CD4-positive, CD25-positive, alpha-beta regulatory T cell (primary cell): ENCODE results near the gene SEMA5B. TPM values are rescaled to one million over a fixed set of nuclear protein-coding genes. Genes with fewer than 3 reads are reported as not detected.

ENCODE experiments used
- ATAC-seq, 2 donors: fragments of 150-1000 bp; cut with Tn5 transposase; one replicate each; pipeline ENCODE4 v1.10.0; 2021; ENCODE audit warnings: low read depth in 2 of 2, moderate number of reproducible peaks in 2 of 2, moderate library complexity in 1 of 2
- DNase-seq, 3 donors: peaks; one replicate each; pipeline versions ENCODE4 v3.0.0 to v3.0.0-alpha.2; 2012 to 2022; ENCODE audit warnings: mixed read lengths in 1 of 3
- H3K27ac ChIP-seq: one replicate; pipeline ENCODE4 v1.7.0; 2013; ENCODE audit warnings: mild to moderate bottlenecking, low read length; ENCODE audit not compliant: insufficient read depth, poor library complexity, severe bottlenecking
- H3K27me3 ChIP-seq: one replicate; pipeline ENCODE4 v1.7.0; 2013; ENCODE audit warnings: low read length; ENCODE audit not compliant: control insufficient read depth, insufficient read depth
- H3K36me3 ChIP-seq: one replicate; pipeline ENCODE4 v1.7.0; 2013; ENCODE audit warnings: mild to moderate bottlenecking, low read length, moderate library complexity; ENCODE audit not compliant: control insufficient read depth, insufficient read depth
- H3K4me1 ChIP-seq: 2 replicates; pipeline ENCODE4 v1.7.0; 2013; ENCODE audit warnings: mild to moderate bottlenecking, low read length; ENCODE audit not compliant: insufficient read depth, control insufficient read depth, poor library complexity, severe bottlenecking
- H3K4me3 ChIP-seq: one replicate; pipeline ENCODE4 v1.7.0; 2013; ENCODE audit warnings: low read depth, mild to moderate bottlenecking, low read length, moderate library complexity
- H3K9me3 ChIP-seq, 2 experiments: 1 replicate in 1 of 2; 2 replicates in 1 of 2; pipeline ENCODE4 v1.7.0; 2013; ENCODE audit warnings: low read length in 2 of 2, mild to moderate bottlenecking in 1 of 2, moderate library complexity in 1 of 2; ENCODE audit not compliant: control insufficient read depth in 2 of 2
- H3K27ac Mint-ChIP-seq, 3 donors: one replicate each; pipeline ENCODE4 v1.8.0; 2020 to 2022; ENCODE audit warnings: mild to moderate bottlenecking in 3 of 3, mixed read lengths in 3 of 3, moderate library complexity in 2 of 3
- H3K27me3 Mint-ChIP-seq: one replicate; pipeline ENCODE4 v1.8.0; 2022; ENCODE audit warnings: mild to moderate bottlenecking, mixed read lengths
- H3K36me3 Mint-ChIP-seq: one replicate; pipeline ENCODE4 v1.8.0; 2020; ENCODE audit warnings: mixed read lengths
- H3K4me1 Mint-ChIP-seq, 4 donors: one replicate each; pipeline ENCODE4 v1.8.0; 2020 to 2022; ENCODE audit warnings: mixed read lengths in 4 of 4, mild to moderate bottlenecking in 1 of 4
- H3K4me3 Mint-ChIP-seq, 4 donors: one replicate each; pipeline ENCODE4 v1.8.0; 2020 to 2022; ENCODE audit warnings: mild to moderate bottlenecking in 4 of 4, mixed read lengths in 4 of 4, moderate library complexity in 3 of 4
- H3K9me3 Mint-ChIP-seq, 7 donors: one replicate each; pipeline ENCODE4 v1.8.0; 2020 to 2022; ENCODE audit warnings: mixed read lengths in 7 of 7, mild to moderate bottlenecking in 3 of 7, moderate library complexity in 2 of 7
- polyA plus RNA-seq, 4 donors: library from polyadenylated mRNA; unstranded; fragments of 300-500 nt; fragmentation: Illumina TruSeq; gene quantifications; one replicate each; pipeline ENCODE4 v1.2.3, GENCODE V29; 2021
- total RNA-seq: library from RNA; stranded (reverse); gene quantifications from one replicate; pipeline ENCODE4 v1.2.3, GENCODE V29; 2022

Gene SEMA5B
- total and polyA plus RNA-seq, 5 donors from 2014 or later = 0.50 TPM; not detected in 4

DNA sequence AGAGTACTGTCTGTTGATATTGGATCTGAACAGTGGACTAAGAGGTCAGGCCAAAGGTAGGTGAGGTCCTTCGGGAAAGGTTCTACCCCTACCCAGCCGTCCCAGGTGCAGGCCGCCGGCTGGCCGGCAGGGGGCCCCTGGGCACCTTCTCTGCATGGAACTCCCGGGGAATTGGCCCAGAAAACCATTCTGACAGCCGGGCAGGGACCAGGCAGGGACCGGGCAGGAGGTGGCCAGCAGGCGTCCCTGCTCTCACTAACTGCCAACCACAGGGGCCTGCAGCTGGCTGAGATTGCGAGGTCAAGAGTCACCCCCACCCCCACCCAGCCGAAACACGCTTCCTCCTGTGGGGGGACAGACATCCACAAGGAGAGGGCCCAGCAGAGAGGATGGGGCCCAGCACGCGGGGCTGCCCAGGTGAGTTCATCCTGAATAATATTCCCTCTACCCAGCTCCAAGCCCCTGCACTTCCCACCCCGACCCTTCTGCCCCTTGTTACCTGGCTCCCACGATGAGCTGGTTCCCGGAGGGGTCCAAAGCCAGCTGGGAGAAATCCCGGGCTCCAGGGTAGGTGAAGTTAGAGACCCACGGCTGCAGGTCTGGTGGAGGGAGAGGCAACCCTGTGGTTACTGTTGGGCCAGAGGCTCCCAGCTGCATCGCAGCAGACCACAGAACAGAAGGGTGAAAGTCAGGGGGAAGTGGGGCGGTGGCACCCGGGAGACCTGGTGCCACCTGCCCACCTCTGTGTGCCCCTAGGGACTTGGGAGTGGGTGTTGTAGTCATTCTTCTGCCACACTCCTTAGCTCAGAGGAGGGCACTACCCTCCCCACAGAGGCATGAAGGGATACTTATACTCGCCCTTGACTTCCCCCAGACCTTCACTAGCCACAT, 84.4 kb downstream of the SEMA5B start:
- no peak overlapping the region for H3K4me3 Mint-ChIP-seq
- H3K27me3 Mint-ChIP-seq = peaks cover 11% of the 10 kb centered on the region
- no peaks in the 10 kb centered on the region for H3K4me1 Mint-ChIP-seq
- H3K36me3 Mint-ChIP-seq = no peaks in the 10 kb centered on the region
- H3K36me3 ChIP-seq = no peaks in the 10 kb centered on the region
- DNase-seq = peak in 1 of 3 donors; percentile 22
- H3K4me1 ChIP-seq = no peaks in the 10 kb centered on the region
- no peaks in the 10 kb centered on the region for H3K9me3 ChIP-seq
- no peak overlapping the region for H3K4me3 ChIP-seq
- H3K27me3 ChIP-seq = no peaks in the 10 kb centered on the region
- H3K27ac ChIP-seq = no peak overlapping the region
- H3K9me3 Mint-ChIP-seq = no peaks in the 10 kb centered on the region
- H3K27ac Mint-ChIP-seq = peak overlapping the region in 1 of 3 donors; percentile 7
- ATAC-seq = no peak

- Histone ChIP-seq H3K27ac (no peak overlapping the region), H3K27me3 (no peaks in the 10 kb centered on the region), H3K9me3 (no peaks in the 10 kb centered on the region), H3K36me3 (no peaks in the 10 kb centered on the region), H3K4me1 (no peaks in the 10 kb centered on the region), H3K4me3 (no peak overlapping the region)
- ATAC-seq (no peak), DNase-seq (no peak)
- Mint-ChIP-seq H3K36me3 (no peaks in the 10 kb centered on the region), H3K27me3 (peaks cover 17% of the 10 kb centered on the region), H3K9me3 (no peaks in the 10 kb centered on the region), H3K4me3 (no peak overlapping the region), H3K4me1 (no peaks in the 10 kb centered on the region), H3K27ac (no peak overlapping the region)
Observed at GRCh38 chr3:122942239-122942638, 85.3 kb downstream of the SEMA5B start.

DNA sequence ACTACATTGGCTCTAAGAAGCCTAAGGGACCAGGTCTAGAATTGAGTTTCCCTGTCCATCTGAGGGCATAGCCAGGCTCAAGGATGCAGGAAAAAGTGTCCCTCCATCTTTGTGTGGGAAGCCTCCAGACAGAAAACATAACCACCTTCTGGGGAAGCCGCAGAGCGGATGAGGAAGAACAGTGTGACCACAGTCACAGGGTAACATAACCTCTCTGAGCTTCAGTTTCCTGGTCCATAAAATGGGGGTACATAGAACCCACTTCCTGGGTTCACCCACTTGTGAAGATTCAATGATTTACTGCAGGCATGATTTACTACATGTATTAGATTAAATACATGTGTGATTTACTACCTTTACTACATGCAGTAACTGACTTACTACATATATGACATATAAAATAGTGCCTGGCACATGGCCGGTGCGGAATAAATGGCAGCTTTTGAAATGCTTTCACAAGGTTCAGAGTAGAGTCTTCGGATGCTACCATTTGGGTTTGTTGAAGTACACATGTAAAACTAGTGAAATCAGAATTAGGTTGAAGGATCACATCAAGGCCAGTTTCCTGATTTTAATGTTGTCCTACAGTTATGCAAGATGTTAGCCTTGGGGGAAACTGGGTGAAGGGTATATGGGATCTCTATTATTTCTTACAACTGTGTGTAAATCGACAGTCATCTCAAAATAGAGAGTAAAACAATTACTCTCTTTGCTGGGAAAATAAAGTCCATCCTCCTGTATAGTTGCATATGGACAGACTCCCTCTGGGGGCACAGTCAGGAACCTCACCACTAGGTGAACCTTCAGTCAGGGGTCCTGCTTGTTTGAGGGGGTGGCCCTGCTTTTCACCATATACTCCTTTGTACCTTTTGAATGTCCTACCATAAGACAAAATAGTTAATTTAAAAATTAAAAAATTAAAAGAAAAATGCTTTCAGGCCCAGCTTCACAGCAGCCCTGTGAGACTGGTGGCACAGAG, 86.0 kb downstream of the SEMA5B start:
- no peaks in the 10 kb centered on the region for H3K4me1 Mint-ChIP-seq
- ATAC-seq = peak in 1 of 2 donors; percentile 40

GRCh38 chr3:122940628-122941086, 86.9 kb downstream of the SEMA5B start:
- no peak overlapping the region for H3K4me3 Mint-ChIP-seq
- Histone ChIP-seq H3K9me3 (no peaks in the 10 kb centered on the region), H3K4me3 (no peak overlapping the region), H3K27me3 (no peaks in the 10 kb centered on the region), H3K27ac (no peak overlapping the region), H3K36me3 (no peaks in the 10 kb centered on the region), H3K4me1 (no peaks in the 10 kb centered on the region)
- no peak overlapping the region for H3K27ac Mint-ChIP-seq
- H3K27me3 Mint-ChIP-seq = peaks cover 17% of the 10 kb centered on the region
- H3K4me1 Mint-ChIP-seq = no peaks in the 10 kb centered on the region
- no peak for DNase-seq
- ATAC-seq = no peak
- no peaks in the 10 kb centered on the region for H3K36me3 Mint-ChIP-seq
- H3K9me3 Mint-ChIP-seq = no peaks in the 10 kb centered on the region

More for the DNA sequence above, 86.0 kb downstream of the SEMA5B start:
- Histone ChIP-seq H3K36me3 (no peaks in the 10 kb centered on the region), H3K4me1 (no peaks in the 10 kb centered on the region), H3K27ac (no peak overlapping the region), H3K4me3 (no peak overlapping the region), H3K9me3 (no peaks in the 10 kb centered on the region), H3K27me3 (no peaks in the 10 kb centered on the region)
- DNase-seq = peak in 1 of 3 donors; percentile 8
- H3K9me3 Mint-ChIP-seq = no peaks in the 10 kb centered on the region
- H3K4me3 Mint-ChIP-seq = no peak overlapping the region
- no peak overlapping the region for H3K27ac Mint-ChIP-seq
- H3K27me3 Mint-ChIP-seq = peaks cover 17% of the 10 kb centered on the region
- H3K36me3 Mint-ChIP-seq = no peaks in the 10 kb centered on the region

- H3K4me1 Mint-ChIP-seq = no peaks in the 10 kb centered on the region
- DNase-seq = no peak
- no peaks in the 10 kb centered on the region for H3K36me3 ChIP-seq
- no peak overlapping the region for H3K27ac ChIP-seq
- peaks cover 2% of the 10 kb centered on the region for H3K27me3 ChIP-seq
- peaks cover 23% of the 10 kb centered on the region for H3K27me3 Mint-ChIP-seq
- H3K27ac Mint-ChIP-seq = no peak overlapping the region
- H3K4me3 ChIP-seq = no peak overlapping the region
- no peaks in the 10 kb centered on the region for H3K36me3 Mint-ChIP-seq
- no peak overlapping the region for H3K4me3 Mint-ChIP-seq
- no peaks in the 10 kb centered on the region for H3K9me3 ChIP-seq
- no peak for ATAC-seq
- peaks cover 0 to 4% (median 0%) of the 10 kb centered on the region in 7 donors for H3K9me3 Mint-ChIP-seq
- H3K4me1 ChIP-seq = no peaks in the 10 kb centered on the region
Observed at GRCh38 chr3:122938783-122939425, 88.7 kb downstream of the SEMA5B start.

DNA sequence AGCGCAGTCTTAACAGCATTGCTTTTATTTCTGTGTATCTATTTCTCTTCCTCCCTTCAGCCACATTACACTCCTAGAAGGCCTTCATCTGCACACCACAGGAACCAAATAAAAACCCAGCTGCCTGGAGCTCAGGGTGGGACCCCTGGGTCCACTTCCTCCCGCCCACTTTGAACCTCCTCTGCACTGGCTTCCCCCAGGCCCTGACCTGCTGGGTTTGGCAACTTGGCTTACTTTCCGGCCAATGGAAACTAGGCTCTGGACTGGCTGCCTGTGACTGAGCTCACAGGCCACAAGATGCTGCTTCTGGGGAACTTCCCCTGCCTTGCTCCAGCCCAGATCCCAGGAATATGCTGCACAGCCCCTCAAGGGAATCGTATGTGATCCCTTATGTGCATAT, 89.8 kb downstream of the SEMA5B start:
- H3K4me3 Mint-ChIP-seq = no peak overlapping the region
- Histone ChIP-seq H3K27ac (no peak overlapping the region), H3K36me3 (no peaks in the 10 kb centered on the region), H3K9me3 (no peaks in the 10 kb centered on the region), H3K27me3 (peaks cover 2% of the 10 kb centered on the region), H3K4me3 (no peak overlapping the region), H3K4me1 (no peaks in the 10 kb centered on the region)
- no peak overlapping the region for H3K27ac Mint-ChIP-seq
- peaks cover 23% of the 10 kb centered on the region for H3K27me3 Mint-ChIP-seq
- no peaks in the 10 kb centered on the region for H3K36me3 Mint-ChIP-seq
- peaks cover 0 to 4% (median 0%) of the 10 kb centered on the region in 7 donors for H3K9me3 Mint-ChIP-seq
- ATAC-seq (no peak), DNase-seq (no peak)
- H3K4me1 Mint-ChIP-seq = no peaks in the 10 kb centered on the region

GRCh38 chr3:122936986-122937385, 90.6 kb downstream of the SEMA5B start:
- H3K27me3 Mint-ChIP-seq = peaks cover 23% of the 10 kb centered on the region
- peaks cover 0 to 4% (median 0%) of the 10 kb centered on the region in 7 donors for H3K9me3 Mint-ChIP-seq
- no peak overlapping the region for H3K4me3 Mint-ChIP-seq
- Histone ChIP-seq H3K4me1 (no peaks in the 10 kb centered on the region), H3K9me3 (no peaks in the 10 kb centered on the region), H3K27me3 (peaks cover 2% of the 10 kb centered on the region), H3K27ac (no peak overlapping the region), H3K36me3 (no peaks in the 10 kb centered on the region), H3K4me3 (no peak overlapping the region)
- no peak for DNase-seq
- no peaks in the 10 kb centered on the region for H3K4me1 Mint-ChIP-seq
- H3K27ac Mint-ChIP-seq = no peak overlapping the region
- no peak for ATAC-seq
- no peaks in the 10 kb centered on the region for H3K36me3 Mint-ChIP-seq
